ENCODE measurements around the gene UQCC5.

DNA sequence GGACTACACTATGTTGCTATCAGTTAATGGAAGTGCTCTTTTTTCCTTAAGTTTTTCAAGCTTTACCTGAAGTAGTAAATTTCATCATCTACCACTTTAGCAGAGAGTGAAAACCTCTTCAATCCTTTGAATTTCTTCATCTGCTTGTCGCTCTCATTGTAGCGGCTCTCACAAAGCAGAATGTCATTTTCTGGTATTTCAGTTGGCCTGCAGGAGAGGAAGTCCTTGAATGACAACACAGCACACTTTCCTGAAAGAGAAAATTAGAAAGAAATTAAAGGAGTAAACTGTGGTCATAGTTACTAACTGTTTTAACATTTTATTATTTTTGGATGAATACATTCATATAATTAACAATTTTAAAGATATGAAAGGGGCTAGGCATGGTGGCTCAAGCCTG lies 27.6 kb downstream of the UQCC5 start:
- TF ChIP-seq FOXA1 (IDR thresholded peaks at IDR 0.05), result no peak
- no peak for TF ChIP-seq TARDBP (IDR thresholded peaks at IDR 0.05)
- TF ChIP-seq BHLHE40 (IDR thresholded peaks at IDR 0.05; ENCODE audit: borderline replicate concordance), result no peak
- TF ChIP-seq ZNF384 (IDR thresholded peaks at IDR 0.05), result no peak
